GM23338 (cell line): ENCODE data around the gene ARSB.
"Not testable (repeated sequence)": the region's sequence is repeated elsewhere in the genome, so short reads cannot be mapped to it uniquely, and the experiment has no call there.

ENCODE experiments used
- POLR2AphosphoS5 ChIP-seq: IDR thresholded peaks from 2 replicates; pipeline ENCODE4 v1.6.1; 2016; ENCODE audit warnings: antibody characterized with exemption, low read depth
- TF ChIP-seq, protein P1 (sequence below), 2 experiments: fragments of 200-600 bp in 1 of 2; sonication (generic) in 1 of 2; conservative IDR thresholded peaks; 2 replicates each; pipeline versions ENCODE4 v1.5.1 to v1.6.1; 2016 to 2017; ENCODE audit warnings: antibody characterized with exemption in 2 of 2, low read depth in 2 of 2, mild to moderate bottlenecking in 2 of 2, moderate library complexity in 1 of 2
- TF ChIP-seq, protein P2 (sequence below): fragments of 250-450 bp; sonication (Bioruptor Pico); IDR thresholded peaks from 2 replicates; pipeline ENCODE4 v1.5.0; 2020; ENCODE audit warnings: mild to moderate bottlenecking, moderate library complexity

- TF ChIP-seq POLR2AphosphoS5 = not testable (repeated sequence)
- TF ChIP-seq, protein P1, sequence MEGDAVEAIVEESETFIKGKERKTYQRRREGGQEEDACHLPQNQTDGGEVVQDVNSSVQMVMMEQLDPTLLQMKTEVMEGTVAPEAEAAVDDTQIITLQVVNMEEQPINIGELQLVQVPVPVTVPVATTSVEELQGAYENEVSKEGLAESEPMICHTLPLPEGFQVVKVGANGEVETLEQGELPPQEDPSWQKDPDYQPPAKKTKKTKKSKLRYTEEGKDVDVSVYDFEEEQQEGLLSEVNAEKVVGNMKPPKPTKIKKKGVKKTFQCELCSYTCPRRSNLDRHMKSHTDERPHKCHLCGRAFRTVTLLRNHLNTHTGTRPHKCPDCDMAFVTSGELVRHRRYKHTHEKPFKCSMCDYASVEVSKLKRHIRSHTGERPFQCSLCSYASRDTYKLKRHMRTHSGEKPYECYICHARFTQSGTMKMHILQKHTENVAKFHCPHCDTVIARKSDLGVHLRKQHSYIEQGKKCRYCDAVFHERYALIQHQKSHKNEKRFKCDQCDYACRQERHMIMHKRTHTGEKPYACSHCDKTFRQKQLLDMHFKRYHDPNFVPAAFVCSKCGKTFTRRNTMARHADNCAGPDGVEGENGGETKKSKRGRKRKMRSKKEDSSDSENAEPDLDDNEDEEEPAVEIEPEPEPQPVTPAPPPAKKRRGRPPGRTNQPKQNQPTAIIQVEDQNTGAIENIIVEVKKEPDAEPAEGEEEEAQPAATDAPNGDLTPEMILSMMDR (conservative IDR thresholded peaks at IDR 0.05; ENCODE audit: low read depth in 2 of 2) = not testable (repeated sequence)
- TF ChIP-seq, protein P2, sequence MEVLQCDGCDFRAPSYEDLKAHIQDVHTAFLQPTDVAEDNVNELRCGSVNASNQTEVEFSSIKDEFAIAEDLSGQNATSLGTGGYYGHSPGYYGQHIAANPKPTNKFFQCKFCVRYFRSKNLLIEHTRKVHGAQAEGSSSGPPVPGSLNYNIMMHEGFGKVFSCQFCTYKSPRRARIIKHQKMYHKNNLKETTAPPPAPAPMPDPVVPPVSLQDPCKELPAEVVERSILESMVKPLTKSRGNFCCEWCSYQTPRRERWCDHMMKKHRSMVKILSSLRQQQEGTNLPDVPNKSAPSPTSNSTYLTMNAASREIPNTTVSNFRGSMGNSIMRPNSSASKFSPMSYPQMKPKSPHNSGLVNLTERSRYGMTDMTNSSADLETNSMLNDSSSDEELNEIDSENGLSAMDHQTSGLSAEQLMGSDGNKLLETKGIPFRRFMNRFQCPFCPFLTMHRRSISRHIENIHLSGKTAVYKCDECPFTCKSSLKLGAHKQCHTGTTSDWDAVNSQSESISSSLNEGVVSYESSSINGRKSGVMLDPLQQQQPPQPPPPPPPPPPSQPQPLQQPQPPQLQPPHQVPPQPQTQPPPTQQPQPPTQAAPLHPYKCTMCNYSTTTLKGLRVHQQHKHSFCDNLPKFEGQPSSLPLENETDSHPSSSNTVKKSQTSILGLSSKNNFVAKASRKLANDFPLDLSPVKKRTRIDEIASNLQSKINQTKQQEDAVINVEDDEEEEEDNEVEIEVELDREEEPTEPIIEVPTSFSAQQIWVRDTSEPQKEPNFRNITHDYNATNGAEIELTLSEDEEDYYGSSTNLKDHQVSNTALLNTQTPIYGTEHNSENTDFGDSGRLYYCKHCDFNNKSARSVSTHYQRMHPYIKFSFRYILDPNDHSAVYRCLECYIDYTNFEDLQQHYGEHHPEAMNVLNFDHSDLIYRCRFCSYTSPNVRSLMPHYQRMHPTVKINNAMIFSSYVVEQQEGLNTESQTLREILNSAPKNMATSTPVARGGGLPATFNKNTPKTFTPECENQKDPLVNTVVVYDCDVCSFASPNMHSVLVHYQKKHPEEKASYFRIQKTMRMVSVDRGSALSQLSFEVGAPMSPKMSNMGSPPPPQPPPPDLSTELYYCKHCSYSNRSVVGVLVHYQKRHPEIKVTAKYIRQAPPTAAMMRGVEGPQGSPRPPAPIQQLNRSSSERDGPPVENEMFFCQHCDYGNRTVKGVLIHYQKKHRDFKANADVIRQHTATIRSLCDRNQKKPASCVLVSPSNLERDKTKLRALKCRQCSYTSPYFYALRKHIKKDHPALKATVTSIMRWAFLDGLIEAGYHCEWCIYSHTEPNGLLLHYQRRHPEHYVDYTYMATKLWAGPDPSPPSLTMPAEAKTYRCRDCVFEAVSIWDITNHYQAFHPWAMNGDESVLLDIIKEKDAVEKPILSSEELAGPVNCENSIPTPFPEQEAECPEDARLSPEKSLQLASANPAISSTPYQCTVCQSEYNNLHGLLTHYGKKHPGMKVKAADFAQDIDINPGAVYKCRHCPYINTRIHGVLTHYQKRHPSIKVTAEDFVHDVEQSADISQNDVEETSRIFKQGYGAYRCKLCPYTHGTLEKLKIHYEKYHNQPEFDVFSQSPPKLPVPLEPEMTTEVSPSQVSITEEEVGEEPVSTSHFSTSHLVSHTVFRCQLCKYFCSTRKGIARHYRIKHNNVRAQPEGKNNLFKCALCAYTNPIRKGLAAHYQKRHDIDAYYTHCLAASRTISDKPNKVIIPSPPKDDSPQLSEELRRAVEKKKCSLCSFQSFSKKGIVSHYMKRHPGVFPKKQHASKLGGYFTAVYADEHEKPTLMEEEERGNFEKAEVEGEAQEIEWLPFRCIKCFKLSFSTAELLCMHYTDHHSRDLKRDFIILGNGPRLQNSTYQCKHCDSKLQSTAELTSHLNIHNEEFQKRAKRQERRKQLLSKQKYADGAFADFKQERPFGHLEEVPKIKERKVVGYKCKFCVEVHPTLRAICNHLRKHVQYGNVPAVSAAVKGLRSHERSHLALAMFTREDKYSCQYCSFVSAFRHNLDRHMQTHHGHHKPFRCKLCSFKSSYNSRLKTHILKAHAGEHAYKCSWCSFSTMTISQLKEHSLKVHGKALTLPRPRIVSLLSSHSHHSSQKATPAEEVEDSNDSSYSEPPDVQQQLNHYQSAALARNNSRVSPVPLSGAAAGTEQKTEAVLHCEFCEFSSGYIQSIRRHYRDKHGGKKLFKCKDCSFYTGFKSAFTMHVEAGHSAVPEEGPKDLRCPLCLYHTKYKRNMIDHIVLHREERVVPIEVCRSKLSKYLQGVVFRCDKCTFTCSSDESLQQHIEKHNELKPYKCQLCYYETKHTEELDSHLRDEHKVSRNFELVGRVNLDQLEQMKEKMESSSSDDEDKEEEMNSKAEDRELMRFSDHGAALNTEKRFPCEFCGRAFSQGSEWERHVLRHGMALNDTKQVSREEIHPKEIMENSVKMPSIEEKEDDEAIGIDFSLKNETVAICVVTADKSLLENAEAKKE = not testable (repeated sequence)
Observed at GRCh38 chr5:78983194-78983593, 1.9 kb downstream of the ARSB start.
